Peyer's patch (tissue), 4 donors: Measurements from ENCODE around the gene RABL6.

Experiments used
- POLR2A ChIP-seq, 2 donors: fragments of 450-650 bp; IDR thresholded peaks; one replicate each; pipeline ENCODE4 v1.5.1; 2017; ENCODE audit warnings: antibody characterized with exemption in 2 of 2, mild to moderate bottlenecking in 2 of 2, moderate library complexity in 2 of 2
- TF ChIP-seq, protein P1 (sequence below), 6 experiments: fragments of 450-650 bp in 4 of 6; fragments of 200-600 bp in 2 of 6; sonication (generic) in 1 of 6; IDR thresholded peaks; one replicate each; pipeline ENCODE4 v1.5.1; 2017 to 2019; ENCODE audit warnings: antibody characterized with exemption in 6 of 6, mild to moderate bottlenecking in 3 of 6, moderate library complexity in 1 of 6

- TF ChIP-seq, protein P1, sequence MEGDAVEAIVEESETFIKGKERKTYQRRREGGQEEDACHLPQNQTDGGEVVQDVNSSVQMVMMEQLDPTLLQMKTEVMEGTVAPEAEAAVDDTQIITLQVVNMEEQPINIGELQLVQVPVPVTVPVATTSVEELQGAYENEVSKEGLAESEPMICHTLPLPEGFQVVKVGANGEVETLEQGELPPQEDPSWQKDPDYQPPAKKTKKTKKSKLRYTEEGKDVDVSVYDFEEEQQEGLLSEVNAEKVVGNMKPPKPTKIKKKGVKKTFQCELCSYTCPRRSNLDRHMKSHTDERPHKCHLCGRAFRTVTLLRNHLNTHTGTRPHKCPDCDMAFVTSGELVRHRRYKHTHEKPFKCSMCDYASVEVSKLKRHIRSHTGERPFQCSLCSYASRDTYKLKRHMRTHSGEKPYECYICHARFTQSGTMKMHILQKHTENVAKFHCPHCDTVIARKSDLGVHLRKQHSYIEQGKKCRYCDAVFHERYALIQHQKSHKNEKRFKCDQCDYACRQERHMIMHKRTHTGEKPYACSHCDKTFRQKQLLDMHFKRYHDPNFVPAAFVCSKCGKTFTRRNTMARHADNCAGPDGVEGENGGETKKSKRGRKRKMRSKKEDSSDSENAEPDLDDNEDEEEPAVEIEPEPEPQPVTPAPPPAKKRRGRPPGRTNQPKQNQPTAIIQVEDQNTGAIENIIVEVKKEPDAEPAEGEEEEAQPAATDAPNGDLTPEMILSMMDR (IDR thresholded peaks at IDR 0.05): peak in 1 of 6 experiments; percentile 2
- peak; percentile 45 to 54 for TF ChIP-seq POLR2A (IDR thresholded peaks at IDR 0.05)
Observed at GRCh38 chr9:136840877-136841645, 33.3 kb downstream of the RABL6 start.
